ENCODE results near the gene MGST1.

MGST1 gene

DNA sequence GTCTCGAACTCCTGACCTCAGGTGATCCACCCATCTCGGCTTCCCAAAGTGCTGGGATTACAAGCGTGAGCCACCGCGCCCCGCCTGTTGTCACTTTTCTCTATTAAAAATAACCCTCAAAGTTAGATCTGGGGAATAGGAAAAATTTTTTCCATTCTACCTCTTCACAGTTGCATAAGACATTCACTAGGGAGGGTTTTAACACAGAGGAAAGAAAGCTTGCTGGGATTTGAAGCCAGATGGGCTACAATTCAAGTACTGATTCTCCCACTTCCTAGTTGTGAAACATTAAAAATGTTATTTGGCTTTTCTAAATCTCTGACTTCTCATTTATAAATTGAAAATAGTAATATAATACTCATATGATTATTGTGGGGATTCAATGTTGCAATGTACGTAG is 46.7 kb upstream of the MGST1 start:
- Histone ChIP-seq H3K36me3 (ENCODE audit: insufficient read depth, low read length) (no peaks in the 10 kb centered on the region), H4K20me1 (ENCODE audit: insufficient read depth, low read length) (no peaks in the 10 kb centered on the region), H3K27ac (ENCODE audit: low read length) (no peak overlapping the region), H3K9ac (ENCODE audit: low read depth, low read length) (no peak overlapping the region), H3K27me3 (ENCODE audit: insufficient read depth, low read length, poor library complexity) (no peaks in the 10 kb centered on the region), H3K4me2 (ENCODE audit: insufficient read depth, low read length) (no peak overlapping the region), H3K9me3 (ENCODE audit: insufficient read depth, low read length, severe bottlenecking) (no peaks in the 10 kb centered on the region), H3K4me3 (ENCODE audit: low read depth in 1 of 2, low read length in 2 of 2) (no peak overlapping the region), H3K79me2 (ENCODE audit: insufficient read depth, low read length) (no peaks in the 10 kb centered on the region), H2AFZ (ENCODE audit: low read depth, low read length) (no peak overlapping the region), H3K4me1 (ENCODE audit: insufficient read depth, low read length) (no peaks in the 10 kb centered on the region)
- TF ChIP-seq, protein P1, sequence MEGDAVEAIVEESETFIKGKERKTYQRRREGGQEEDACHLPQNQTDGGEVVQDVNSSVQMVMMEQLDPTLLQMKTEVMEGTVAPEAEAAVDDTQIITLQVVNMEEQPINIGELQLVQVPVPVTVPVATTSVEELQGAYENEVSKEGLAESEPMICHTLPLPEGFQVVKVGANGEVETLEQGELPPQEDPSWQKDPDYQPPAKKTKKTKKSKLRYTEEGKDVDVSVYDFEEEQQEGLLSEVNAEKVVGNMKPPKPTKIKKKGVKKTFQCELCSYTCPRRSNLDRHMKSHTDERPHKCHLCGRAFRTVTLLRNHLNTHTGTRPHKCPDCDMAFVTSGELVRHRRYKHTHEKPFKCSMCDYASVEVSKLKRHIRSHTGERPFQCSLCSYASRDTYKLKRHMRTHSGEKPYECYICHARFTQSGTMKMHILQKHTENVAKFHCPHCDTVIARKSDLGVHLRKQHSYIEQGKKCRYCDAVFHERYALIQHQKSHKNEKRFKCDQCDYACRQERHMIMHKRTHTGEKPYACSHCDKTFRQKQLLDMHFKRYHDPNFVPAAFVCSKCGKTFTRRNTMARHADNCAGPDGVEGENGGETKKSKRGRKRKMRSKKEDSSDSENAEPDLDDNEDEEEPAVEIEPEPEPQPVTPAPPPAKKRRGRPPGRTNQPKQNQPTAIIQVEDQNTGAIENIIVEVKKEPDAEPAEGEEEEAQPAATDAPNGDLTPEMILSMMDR (IDR thresholded peaks at IDR 0.05; ENCODE audit: borderline replicate concordance, extremely low read depth, low read length, poor library complexity, severe bottlenecking) = no peak
- TF ChIP-seq EZH2 (IDR thresholded peaks at IDR 0.05; ENCODE audit: borderline replicate concordance, low read depth, low read length, severe bottlenecking) = no peak
- DNase-seq = no peak
- no peak for ATAC-seq (ENCODE audit: insufficient read depth, low read depth)

DNA sequence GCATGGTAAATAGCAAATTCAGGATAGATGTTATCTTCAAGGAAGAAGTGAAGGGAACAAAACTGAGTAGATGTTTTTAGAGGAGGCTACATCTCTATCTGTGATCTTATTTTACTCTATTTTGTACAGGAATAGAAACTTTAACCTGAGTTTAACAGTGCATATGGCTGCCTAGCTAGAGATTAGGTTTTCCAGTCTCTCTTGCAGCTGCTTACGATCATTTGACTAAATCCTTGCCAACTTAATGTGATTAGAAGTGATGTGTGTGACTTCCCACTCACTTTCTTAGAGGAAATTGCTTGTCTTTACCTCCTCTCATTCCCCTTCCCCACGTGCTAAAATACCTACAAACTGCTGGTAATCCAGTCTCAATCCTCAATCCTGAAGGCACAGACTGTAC is 43.5 kb upstream of the MGST1 start:
- Histone ChIP-seq H3K27ac (ENCODE audit: low read length) (no peak overlapping the region), H3K4me3 (ENCODE audit: low read depth in 1 of 2, low read length in 2 of 2) (no peak overlapping the region), H3K27me3 (ENCODE audit: insufficient read depth, low read length, poor library complexity) (no peaks in the 10 kb centered on the region), H3K79me2 (ENCODE audit: insufficient read depth, low read length) (no peaks in the 10 kb centered on the region), H3K4me2 (ENCODE audit: insufficient read depth, low read length) (no peak overlapping the region), H3K9me3 (ENCODE audit: insufficient read depth, low read length, severe bottlenecking) (no peaks in the 10 kb centered on the region), H2AFZ (ENCODE audit: low read depth, low read length) (no peak overlapping the region), H4K20me1 (ENCODE audit: insufficient read depth, low read length) (no peaks in the 10 kb centered on the region), H3K4me1 (ENCODE audit: insufficient read depth, low read length) (no peaks in the 10 kb centered on the region), H3K9ac (ENCODE audit: low read depth, low read length) (no peak overlapping the region), H3K36me3 (ENCODE audit: insufficient read depth, low read length) (no peaks in the 10 kb centered on the region)
- TF ChIP-seq EZH2 (IDR thresholded peaks at IDR 0.05; ENCODE audit: borderline replicate concordance, low read depth, low read length, severe bottlenecking) = no peak
- no peak for DNase-seq
- ATAC-seq (ENCODE audit: insufficient read depth, low read depth) = no peak

DNA sequence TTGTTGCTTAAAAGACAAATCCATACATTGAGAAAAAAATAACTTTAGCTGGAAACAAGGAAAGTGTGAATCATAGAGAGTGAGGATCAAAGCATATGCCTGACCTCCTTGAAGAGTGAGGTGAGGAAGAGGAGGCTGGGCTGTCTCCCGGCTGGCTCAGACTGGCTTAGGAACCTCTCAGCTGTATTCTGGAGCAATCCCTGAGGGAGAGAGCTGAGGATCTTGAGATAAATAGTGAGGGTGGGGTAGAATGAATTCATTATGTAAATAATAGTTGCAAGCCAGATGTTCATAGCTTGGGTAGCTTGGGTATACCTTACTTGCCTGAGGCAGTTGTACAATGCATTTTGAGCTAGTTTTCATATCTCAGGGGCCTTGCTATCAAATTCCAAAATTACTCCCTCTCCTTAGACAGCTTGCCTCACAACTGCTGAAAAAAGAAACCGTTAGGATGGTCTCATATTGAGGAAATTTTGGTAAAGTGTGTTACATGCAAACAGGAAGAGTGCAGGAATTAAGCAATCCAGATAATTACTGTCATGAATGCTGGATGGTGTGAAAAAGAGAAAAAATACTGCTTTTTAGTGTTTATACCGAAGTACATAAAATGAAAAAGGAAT is 39.5 kb upstream of the MGST1 start:
- no peak overlapping the region for H3K4me2 ChIP-seq (ENCODE audit: insufficient read depth, low read length)
- H3K9me3 ChIP-seq (ENCODE audit: insufficient read depth, low read length, severe bottlenecking) = no peaks in the 10 kb centered on the region
- H3K79me2 ChIP-seq (ENCODE audit: insufficient read depth, low read length) = no peaks in the 10 kb centered on the region
- TF ChIP-seq EZH2 (IDR thresholded peaks at IDR 0.05; ENCODE audit: borderline replicate concordance, low read depth, low read length, severe bottlenecking) = no peak
- TF ChIP-seq, protein P1 (IDR thresholded peaks at IDR 0.05; ENCODE audit: borderline replicate concordance, extremely low read depth, low read length, poor library complexity, severe bottlenecking) = no peak
- H3K36me3 ChIP-seq (ENCODE audit: insufficient read depth, low read length) = no peaks in the 10 kb centered on the region
- no peaks in the 10 kb centered on the region for H3K27me3 ChIP-seq (ENCODE audit: insufficient read depth, low read length, poor library complexity)
- H3K9ac ChIP-seq (ENCODE audit: low read depth, low read length) = no peak overlapping the region
- H3K4me1 ChIP-seq (ENCODE audit: insufficient read depth, low read length) = no peaks in the 10 kb centered on the region
- H4K20me1 ChIP-seq (ENCODE audit: insufficient read depth, low read length) = no peaks in the 10 kb centered on the region
- no peak overlapping the region for H2AFZ ChIP-seq (ENCODE audit: low read depth, low read length)
- ATAC-seq (ENCODE audit: insufficient read depth, low read depth) (no peak), DNase-seq (no peak)
- no peak overlapping the region for H3K27ac ChIP-seq (ENCODE audit: low read length)
- H3K4me3 ChIP-seq (ENCODE audit: low read depth in 1 of 2, low read length in 2 of 2) = no peak overlapping the region

DNA sequence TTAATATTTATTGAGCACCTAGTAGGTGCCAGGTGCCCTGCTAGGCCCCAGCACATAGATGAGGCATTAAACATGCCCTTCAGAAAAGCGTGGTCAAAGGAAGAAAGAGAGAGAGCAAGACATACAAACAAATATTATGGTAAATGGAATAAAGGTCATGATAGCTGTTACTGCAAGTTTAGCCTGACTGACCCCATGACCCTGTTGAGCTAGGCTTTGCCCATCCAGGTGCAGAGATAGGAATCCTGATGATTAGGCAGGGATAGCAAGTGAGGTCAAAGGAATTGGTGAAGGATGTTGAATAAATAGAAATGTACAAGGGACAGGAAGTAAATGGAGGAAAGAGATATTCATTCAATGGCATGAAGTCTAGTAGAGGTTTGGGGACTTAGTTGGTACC is 36.5 kb upstream of the MGST1 start:
- DNase-seq (no peak), ATAC-seq (ENCODE audit: insufficient read depth, low read depth) (no peak)
- no peak overlapping the region for H3K27ac ChIP-seq (ENCODE audit: low read length)
- no peak overlapping the region for H2AFZ ChIP-seq (ENCODE audit: low read depth, low read length)
- no peak overlapping the region for H3K4me3 ChIP-seq (ENCODE audit: low read depth in 1 of 2, low read length in 2 of 2)
- no peaks in the 10 kb centered on the region for H3K27me3 ChIP-seq (ENCODE audit: insufficient read depth, low read length, poor library complexity)
- H3K36me3 ChIP-seq (ENCODE audit: insufficient read depth, low read length) = no peaks in the 10 kb centered on the region
- no peaks in the 10 kb centered on the region for H3K9me3 ChIP-seq (ENCODE audit: insufficient read depth, low read length, severe bottlenecking)
- H3K4me2 ChIP-seq (ENCODE audit: insufficient read depth, low read length) = no peak overlapping the region
- H3K79me2 ChIP-seq (ENCODE audit: insufficient read depth, low read length) = no peaks in the 10 kb centered on the region
- H4K20me1 ChIP-seq (ENCODE audit: insufficient read depth, low read length) = no peaks in the 10 kb centered on the region
- H3K9ac ChIP-seq (ENCODE audit: low read depth, low read length) = no peak overlapping the region
- H3K4me1 ChIP-seq (ENCODE audit: insufficient read depth, low read length) = no peaks in the 10 kb centered on the region
- no peak for TF ChIP-seq EZH2 (IDR thresholded peaks at IDR 0.05; ENCODE audit: borderline replicate concordance, low read depth, low read length, severe bottlenecking)
- TF ChIP-seq, protein P1 (IDR thresholded peaks at IDR 0.05; ENCODE audit: borderline replicate concordance, extremely low read depth, low read length, poor library complexity, severe bottlenecking) = no peak
